MCF 10A (cell line): ENCODE results near the gene MORC3. TPM values are rescaled to one million over a fixed set of nuclear protein-coding genes. Genes with fewer than 3 reads are reported as not detected.
A peak's percentile ranks its signal among the peaks of the same experiment; 100 is the strongest.

Experiments used
- BruUV-seq: library from RNA; stranded (reverse); fragments of 400-500 nt; replicated peaks from 2 replicates; lab custom pipeline; 2021; lab: Mats Ljungman, UMichigan
- CTCF ChIA-PET: fragments of 300-600 bp; sonication (Branson Sonifier 250); formaldehyde crosslinking; extraction: SDS; loops from one replicate; lab custom pipeline; 2021; ENCODE audit warnings: antibody characterized with exemption, inconsistent platforms; lab: Yijun Ruan, JAX
- POLR2A ChIA-PET: fragments of 300-600, 350-650 bp; sonication (Branson Sonifier 250); formaldehyde crosslinking; extraction: SDS; loops from one replicate; lab custom pipeline; 2020; ENCODE audit warnings: antibody characterized with exemption, inconsistent platforms; lab: Yijun Ruan, JAX
- DNase-seq: peaks from one replicate; pipeline ENCODE4 v3.0.0-alpha.2; 2018; ENCODE audit not compliant: unreplicated experiment
- H3K27ac Mint-ChIP-seq: one replicate; pipeline ENCODE4 v1.8.0; 2022; ENCODE audit warnings: mild to moderate bottlenecking, low read depth, mixed read lengths; ENCODE audit not compliant: unreplicated experiment
- H3K27me3 Mint-ChIP-seq: one replicate; pipeline ENCODE4 v1.8.0; 2022; ENCODE audit warnings: mixed read lengths; ENCODE audit not compliant: insufficient read depth, unreplicated experiment
- H3K36me3 Mint-ChIP-seq: one replicate; pipeline ENCODE4 v1.8.0; 2022; ENCODE audit warnings: mild to moderate bottlenecking, moderate library complexity, mixed read lengths; ENCODE audit not compliant: insufficient read depth, unreplicated experiment
- H3K4me1 Mint-ChIP-seq: one replicate; pipeline ENCODE4 v1.8.0; 2022; ENCODE audit warnings: mixed read lengths; ENCODE audit not compliant: insufficient read depth, unreplicated experiment
- H3K4me3 Mint-ChIP-seq: one replicate; pipeline ENCODE4 v1.8.0; 2022; ENCODE audit warnings: mild to moderate bottlenecking, moderate library complexity, mixed read lengths; ENCODE audit not compliant: unreplicated experiment
- H3K9me3 Mint-ChIP-seq: one replicate; pipeline ENCODE4 v1.8.0; 2022; ENCODE audit warnings: mixed read lengths; ENCODE audit not compliant: unreplicated experiment
- intact Hi-C: fragments of 100-400 bp; cut with micrococcal nuclease; formaldehyde crosslinking; loops from 2 replicates; pipeline ENCODE4 v1.14.1; 2022
- total RNA-seq: library from RNA; stranded (reverse); gene quantifications from 2 replicates; pipeline ENCODE4 v1.2.3, GENCODE V29; 2022
- TF ChIP-seq, protein P1 (sequence below): fragments of 200-600 bp; IDR thresholded peaks from one replicate; pipeline ENCODE4 v1.8.0; 2022; ENCODE audit warnings: antibody characterized with exemption, mild to moderate bottlenecking; ENCODE audit not compliant: unreplicated experiment

Gene MORC3
- total RNA-seq, 1 experiment from 2014 or later, result 31.1 TPM

DNA sequence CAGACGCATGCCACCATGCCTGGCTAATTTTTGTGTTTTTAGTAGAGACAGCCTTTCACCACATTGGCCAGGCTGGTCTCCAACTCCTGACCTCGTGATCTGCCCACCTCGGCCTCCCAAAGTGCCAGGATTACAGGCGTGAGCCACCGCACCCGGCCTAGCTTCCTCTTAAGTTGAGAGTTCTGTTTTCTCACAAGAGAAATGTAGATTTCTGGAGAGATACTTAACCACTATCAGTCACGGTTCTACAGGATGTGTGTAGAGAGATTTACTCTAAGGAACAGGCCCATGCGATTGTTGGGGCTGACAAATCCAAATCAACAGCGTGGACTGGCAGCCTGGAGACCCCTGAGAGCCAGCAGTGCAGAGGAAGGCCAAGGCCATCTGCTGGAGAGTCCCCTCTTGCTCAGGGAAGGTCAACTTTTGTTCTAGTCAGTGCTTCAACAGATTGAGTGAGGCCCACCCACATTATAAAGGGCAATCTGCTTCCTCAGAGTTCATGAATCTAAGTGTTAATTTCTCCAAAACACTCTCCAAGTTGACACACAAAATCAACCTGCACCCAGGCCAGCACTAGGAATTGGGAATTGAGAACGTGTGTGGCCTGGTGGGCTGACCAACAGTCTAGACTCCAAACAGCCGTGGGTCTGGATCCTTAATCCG lies 103.9 kb downstream of the MORC3 start:
- Mint-ChIP-seq H3K27me3 (no peaks in the 10 kb centered on the region), H3K36me3 (peaks cover 6% of the 10 kb centered on the region), H3K4me3 (no peak overlapping the region), H3K27ac (peak overlapping the region; percentile 27), H3K4me1 (no peaks in the 10 kb centered on the region), H3K9me3 (no peaks in the 10 kb centered on the region)
- POLR2A ChIA-PET, result no interaction called here
- CTCF ChIA-PET, result interaction anchor here (0.7 to 2.2 kb wide), 7 partner anchors 9 to 1250 kb away, joined by 3 to 7 read pairs (median 4); no protein-coding TSS in a partner anchor
- intact Hi-C loops, result loop anchor here (5.0 kb wide), 1 partner anchor 203 kb away; no protein-coding TSS in a partner anchor
- BruUV-seq, result no TSS peak
- DNase-seq, result no peak
- TF ChIP-seq, protein P1, sequence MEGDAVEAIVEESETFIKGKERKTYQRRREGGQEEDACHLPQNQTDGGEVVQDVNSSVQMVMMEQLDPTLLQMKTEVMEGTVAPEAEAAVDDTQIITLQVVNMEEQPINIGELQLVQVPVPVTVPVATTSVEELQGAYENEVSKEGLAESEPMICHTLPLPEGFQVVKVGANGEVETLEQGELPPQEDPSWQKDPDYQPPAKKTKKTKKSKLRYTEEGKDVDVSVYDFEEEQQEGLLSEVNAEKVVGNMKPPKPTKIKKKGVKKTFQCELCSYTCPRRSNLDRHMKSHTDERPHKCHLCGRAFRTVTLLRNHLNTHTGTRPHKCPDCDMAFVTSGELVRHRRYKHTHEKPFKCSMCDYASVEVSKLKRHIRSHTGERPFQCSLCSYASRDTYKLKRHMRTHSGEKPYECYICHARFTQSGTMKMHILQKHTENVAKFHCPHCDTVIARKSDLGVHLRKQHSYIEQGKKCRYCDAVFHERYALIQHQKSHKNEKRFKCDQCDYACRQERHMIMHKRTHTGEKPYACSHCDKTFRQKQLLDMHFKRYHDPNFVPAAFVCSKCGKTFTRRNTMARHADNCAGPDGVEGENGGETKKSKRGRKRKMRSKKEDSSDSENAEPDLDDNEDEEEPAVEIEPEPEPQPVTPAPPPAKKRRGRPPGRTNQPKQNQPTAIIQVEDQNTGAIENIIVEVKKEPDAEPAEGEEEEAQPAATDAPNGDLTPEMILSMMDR, result no peak

DNA sequence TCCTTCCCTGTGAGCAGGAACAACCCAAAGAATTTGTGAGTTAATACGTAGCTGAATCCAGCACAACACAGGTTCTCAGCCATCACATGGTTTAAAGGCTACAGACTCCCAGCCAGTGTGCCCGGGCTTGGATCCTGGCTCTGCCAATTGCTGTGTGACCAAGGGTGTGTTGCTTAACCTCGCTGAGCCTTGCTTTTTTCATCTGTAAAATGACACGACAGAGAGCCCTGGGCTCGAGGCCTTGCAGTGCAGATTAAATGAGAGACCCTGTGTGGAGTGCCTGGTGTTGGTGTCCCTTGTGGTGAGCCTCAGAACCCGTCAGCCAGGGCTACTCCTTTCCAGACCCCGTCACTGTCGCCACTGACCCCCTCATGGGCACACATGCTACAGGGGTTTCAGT lies 104.6 kb downstream of the MORC3 start:
- no peak overlapping the region for H3K4me3 Mint-ChIP-seq
- CTCF ChIA-PET, result interaction anchor here (0.7 kb wide), 1 partner anchor 64 kb away, joined by 3 read pairs; no protein-coding TSS in a partner anchor
- peaks cover 6% of the 10 kb centered on the region for H3K36me3 Mint-ChIP-seq
- H3K27me3 Mint-ChIP-seq, result no peaks in the 10 kb centered on the region
- H3K27ac Mint-ChIP-seq, result no peak overlapping the region
- peaks cover 6% of the 10 kb centered on the region for H3K4me1 Mint-ChIP-seq
- POLR2A ChIA-PET, result no interaction called here
- DNase-seq, result no peak
- no peaks in the 10 kb centered on the region for H3K9me3 Mint-ChIP-seq
- BruUV-seq, result no TSS peak
- intact Hi-C loops, result loop anchor here (5.0 kb wide), 1 partner anchor 203 kb away; no protein-coding TSS in a partner anchor
- TF ChIP-seq, protein P1, result no peak

DNA sequence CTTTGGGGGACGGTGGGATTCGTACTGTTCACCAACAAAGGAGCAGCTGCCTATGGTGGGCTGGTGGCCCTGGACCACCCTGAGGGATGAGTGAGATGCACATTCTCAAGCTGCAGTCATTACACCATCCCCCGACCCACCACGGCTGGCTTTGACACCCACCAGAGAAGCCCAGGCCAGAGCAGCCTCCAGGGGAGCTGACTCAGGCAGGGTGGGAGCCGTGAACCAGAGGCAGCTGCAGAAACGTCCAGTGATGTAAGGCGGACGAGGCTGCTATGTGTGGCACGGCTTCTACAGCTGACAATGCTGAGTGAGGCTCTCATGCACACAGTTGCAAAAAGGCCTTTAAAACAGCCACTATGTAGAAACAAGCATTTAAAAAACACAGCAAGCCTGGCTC lies 105.3 kb downstream of the MORC3 start:
- H3K9me3 Mint-ChIP-seq, result no peaks in the 10 kb centered on the region
- no peak overlapping the region for H3K4me3 Mint-ChIP-seq
- TF ChIP-seq, protein P1, result no peak
- no peak for DNase-seq
- BruUV-seq, result no TSS peak
- peaks cover 13% of the 10 kb centered on the region for H3K4me1 Mint-ChIP-seq
- ChIA-PET CTCF (interaction anchor here (0.6 to 0.7 kb wide), 2 partner anchors 63 to 576 kb away, joined by 3 read pairs; no protein-coding TSS in a partner anchor), POLR2A (no interaction called here)
- H3K36me3 Mint-ChIP-seq, result peaks cover 6% of the 10 kb centered on the region
- H3K27ac Mint-ChIP-seq, result no peak overlapping the region
- H3K27me3 Mint-ChIP-seq, result no peaks in the 10 kb centered on the region
- intact Hi-C loops, result no loop called here

Other genes starting within 250 kb of the MORC3 start
- 1.3 and 1.8 TPM in 2 replicates for gene CBR3, start 185.1 kb upstream of the MORC3 start, total RNA-seq
- 7.6 and 8.3 TPM in 2 replicates for gene DOP1B, start 163.4 kb upstream of the MORC3 start, total RNA-seq
- 6.4 and 7.7 TPM in 2 replicates for gene CHAF1B, start 65.2 kb downstream of the MORC3 start, total RNA-seq
- not detected in 2 replicates for gene CLDN14, start 159.9 kb downstream of the MORC3 start, total RNA-seq